Hepatocyte (in vitro differentiated cells): Measurements from ENCODE around the gene CTNND2.

Source experiments
- EZH2 ChIP-seq: fragments of 200-600 bp; sonication (generic); IDR thresholded peaks from 2 replicates; pipeline ENCODE4 v1.6.1; 2016; ENCODE audit warnings: antibody characterized with exemption, mild to moderate bottlenecking, borderline replicate concordance
- TF ChIP-seq, protein P1 (sequence below): fragments of 200-600 bp; sonication (generic); IDR thresholded peaks from 2 replicates; pipeline ENCODE4 v1.5.1; 2016; ENCODE audit warnings: antibody characterized with exemption, mild to moderate bottlenecking; ENCODE audit not compliant: poor library complexity

DNA sequence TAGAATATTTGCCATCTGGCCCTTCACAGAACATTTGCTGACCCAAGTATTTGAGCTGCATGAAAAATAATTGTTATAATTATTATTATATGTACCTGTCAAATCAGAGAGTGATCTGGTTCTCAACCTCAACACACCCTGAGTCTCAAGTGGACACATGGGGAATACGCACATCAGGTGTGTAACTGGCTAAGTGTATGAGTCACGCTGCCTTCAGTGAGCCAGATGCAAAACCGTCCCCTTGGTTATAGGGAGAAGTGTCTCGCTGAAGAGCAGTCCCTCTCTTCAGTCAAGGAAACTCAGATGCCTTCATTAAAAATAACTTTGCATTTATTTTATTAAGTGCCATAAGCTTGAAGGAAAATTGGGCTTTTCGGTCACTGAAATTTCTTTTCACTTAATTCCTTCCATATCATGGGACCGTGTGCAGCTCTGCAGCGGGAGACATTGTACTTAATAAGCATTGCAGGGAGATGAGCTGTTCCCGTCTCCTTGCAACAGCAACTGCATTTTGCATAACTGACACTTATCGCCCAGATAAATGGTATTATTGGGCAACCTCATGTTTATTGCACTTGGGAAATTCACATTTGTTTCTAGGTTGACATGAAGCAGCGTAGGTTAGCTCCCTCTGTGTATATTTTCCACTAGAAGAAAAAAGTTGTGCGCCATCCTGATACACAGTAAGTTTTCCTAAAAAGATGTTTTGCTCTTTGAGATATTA lies 630.9 kb downstream of the CTNND2 start:
- no peak for TF ChIP-seq EZH2
- TF ChIP-seq, protein P1, sequence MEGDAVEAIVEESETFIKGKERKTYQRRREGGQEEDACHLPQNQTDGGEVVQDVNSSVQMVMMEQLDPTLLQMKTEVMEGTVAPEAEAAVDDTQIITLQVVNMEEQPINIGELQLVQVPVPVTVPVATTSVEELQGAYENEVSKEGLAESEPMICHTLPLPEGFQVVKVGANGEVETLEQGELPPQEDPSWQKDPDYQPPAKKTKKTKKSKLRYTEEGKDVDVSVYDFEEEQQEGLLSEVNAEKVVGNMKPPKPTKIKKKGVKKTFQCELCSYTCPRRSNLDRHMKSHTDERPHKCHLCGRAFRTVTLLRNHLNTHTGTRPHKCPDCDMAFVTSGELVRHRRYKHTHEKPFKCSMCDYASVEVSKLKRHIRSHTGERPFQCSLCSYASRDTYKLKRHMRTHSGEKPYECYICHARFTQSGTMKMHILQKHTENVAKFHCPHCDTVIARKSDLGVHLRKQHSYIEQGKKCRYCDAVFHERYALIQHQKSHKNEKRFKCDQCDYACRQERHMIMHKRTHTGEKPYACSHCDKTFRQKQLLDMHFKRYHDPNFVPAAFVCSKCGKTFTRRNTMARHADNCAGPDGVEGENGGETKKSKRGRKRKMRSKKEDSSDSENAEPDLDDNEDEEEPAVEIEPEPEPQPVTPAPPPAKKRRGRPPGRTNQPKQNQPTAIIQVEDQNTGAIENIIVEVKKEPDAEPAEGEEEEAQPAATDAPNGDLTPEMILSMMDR = no peak
